Nephron (organoid): ENCODE data around the gene ECHS1.

Experiments
- H3K27ac Mint-ChIP-seq, 3 experiments: 2 replicates each; pipeline ENCODE4 v1.8.0; 2020; ENCODE audit warnings: mixed read lengths in 3 of 3, mild to moderate bottlenecking in 2 of 3, moderate library complexity in 1 of 3
- H3K27me3 Mint-ChIP-seq: 2 replicates; pipeline ENCODE4 v1.8.0; 2021; ENCODE audit warnings: low read depth, mild to moderate bottlenecking, moderate library complexity, mixed read lengths
- H3K36me3 Mint-ChIP-seq: 2 replicates; pipeline ENCODE4 v1.8.0; 2020; ENCODE audit warnings: low read depth, mixed read lengths
- H3K4me1 Mint-ChIP-seq: 2 replicates; pipeline ENCODE4 v1.8.0; 2020; ENCODE audit warnings: mixed read lengths
- H3K4me3 Mint-ChIP-seq, 3 experiments: 2 replicates each; pipeline ENCODE4 v1.8.0; 2020; ENCODE audit warnings: mild to moderate bottlenecking in 3 of 3, mixed read lengths in 3 of 3, moderate library complexity in 2 of 3
- H3K9me3 Mint-ChIP-seq: 2 replicates; pipeline ENCODE4 v1.8.0; 2020; ENCODE audit warnings: mixed read lengths
- CTCF ChIP-seq, 3 experiments: fragments of 200-600 bp; sonication (generic); IDR thresholded peaks; one replicate each; pipeline ENCODE4 v1.5.0; 2021; ENCODE audit warnings: antibody characterized with exemption in 3 of 3; ENCODE audit not compliant: unreplicated experiment in 3 of 3

ECHS1 gene

GRCh38 chr10:133346413-133346812 is 26.7 kb downstream of the ECHS1 start:
- H3K9me3 Mint-ChIP-seq, result peaks cover 5% of the 10 kb centered on the region
- H3K27ac Mint-ChIP-seq, result no peak overlapping the region
- H3K27me3 Mint-ChIP-seq, result peaks cover 27% of the 10 kb centered on the region
- no peaks in the 10 kb centered on the region for H3K4me1 Mint-ChIP-seq
- no peak for TF ChIP-seq CTCF (IDR thresholded peaks at IDR 0.05; ENCODE audit: unreplicated experiment in 3 of 3)
- H3K4me3 Mint-ChIP-seq, result no peak overlapping the region
- H3K36me3 Mint-ChIP-seq, result no peaks in the 10 kb centered on the region

DNA sequence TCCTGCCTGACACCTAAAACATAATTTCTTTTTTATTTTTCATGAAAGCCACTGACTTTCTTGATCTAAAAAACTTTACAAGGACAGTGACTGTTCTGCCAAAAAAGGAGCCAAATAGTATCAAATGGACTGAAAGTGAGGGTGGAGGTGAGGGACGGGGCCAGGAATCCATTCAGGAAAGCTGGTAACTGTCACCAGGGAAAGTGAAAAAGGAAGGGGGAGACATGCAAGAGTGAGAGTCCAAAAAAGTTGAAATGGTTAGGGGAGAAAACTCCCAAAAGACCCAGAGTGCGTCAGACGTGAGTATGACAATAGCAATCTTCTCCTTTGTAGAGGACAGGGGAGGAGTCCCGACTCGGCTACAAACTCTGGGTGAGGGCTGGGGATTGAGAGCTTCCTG is 28.9 kb downstream of the ECHS1 start:
- H3K36me3 Mint-ChIP-seq, result no peaks in the 10 kb centered on the region
- peaks cover 27% of the 10 kb centered on the region for H3K27me3 Mint-ChIP-seq
- no peak overlapping the region for H3K4me3 Mint-ChIP-seq
- H3K4me1 Mint-ChIP-seq, result no peaks in the 10 kb centered on the region
- no peak for TF ChIP-seq CTCF (IDR thresholded peaks at IDR 0.05; ENCODE audit: unreplicated experiment in 3 of 3)
- no peak overlapping the region for H3K27ac Mint-ChIP-seq
- peaks cover 5% of the 10 kb centered on the region for H3K9me3 Mint-ChIP-seq

DNA sequence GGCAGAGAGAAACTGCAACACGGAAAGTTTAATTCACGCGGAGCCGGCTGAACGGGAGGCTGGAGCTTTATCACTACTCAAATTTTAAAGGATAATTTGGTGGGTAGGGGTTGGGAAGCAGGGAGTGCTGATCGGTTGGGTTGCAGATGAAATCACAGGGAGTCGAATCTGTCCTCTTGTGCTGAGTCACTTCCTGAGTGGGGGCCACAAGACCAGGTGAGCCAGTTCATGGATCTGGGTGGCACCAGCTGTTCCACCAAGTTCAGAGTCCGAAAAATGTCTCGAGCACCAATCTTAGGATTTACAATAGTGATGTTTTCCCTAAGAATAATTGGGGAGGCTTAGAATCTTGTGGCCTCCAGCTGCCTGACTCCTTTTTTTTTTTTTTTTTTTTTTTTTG is 29.6 kb downstream of the ECHS1 start:
- peaks cover 27% of the 10 kb centered on the region for H3K27me3 Mint-ChIP-seq
- no peak overlapping the region for H3K4me3 Mint-ChIP-seq
- TF ChIP-seq CTCF (IDR thresholded peaks at IDR 0.05; ENCODE audit: unreplicated experiment in 3 of 3), result no peak
- no peak overlapping the region for H3K27ac Mint-ChIP-seq
- H3K9me3 Mint-ChIP-seq, result peaks cover 5% of the 10 kb centered on the region
- no peaks in the 10 kb centered on the region for H3K4me1 Mint-ChIP-seq
- no peaks in the 10 kb centered on the region for H3K36me3 Mint-ChIP-seq

- Mint-ChIP-seq H3K9me3 (peaks cover 5% of the 10 kb centered on the region), H3K36me3 (no peaks in the 10 kb centered on the region), H3K4me1 (no peaks in the 10 kb centered on the region), H3K27me3 (peaks cover 27% of the 10 kb centered on the region), H3K27ac (no peak overlapping the region), H3K4me3 (no peak overlapping the region)
- TF ChIP-seq CTCF (IDR thresholded peaks at IDR 0.05; ENCODE audit: unreplicated experiment in 3 of 3), result no peak
These were observed 30.2 kb downstream of the ECHS1 start for GRCh38 chr10:133342942-133343341.

DNA sequence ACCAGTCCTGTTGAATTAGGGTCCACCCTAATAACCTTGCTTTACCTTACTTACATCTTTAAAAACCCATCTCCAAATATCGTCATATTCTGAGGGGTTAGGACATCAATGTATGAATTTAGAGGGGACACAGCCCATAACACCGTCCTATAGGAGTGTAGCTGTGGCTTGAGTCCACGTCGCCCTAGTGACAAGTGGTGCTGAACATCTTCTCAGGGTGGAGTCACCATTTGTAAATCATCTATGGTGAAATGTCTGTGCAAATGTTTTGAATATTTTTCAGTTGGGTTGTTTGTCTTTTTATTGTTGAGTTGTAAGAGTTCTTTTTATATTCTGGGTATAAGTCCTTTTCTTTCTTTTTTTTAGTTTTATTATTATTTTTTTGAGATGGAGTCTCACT is 31.2 kb downstream of the ECHS1 start:
- Mint-ChIP-seq H3K27ac (no peak overlapping the region), H3K4me1 (no peaks in the 10 kb centered on the region), H3K9me3 (peaks cover 5% of the 10 kb centered on the region), H3K36me3 (no peaks in the 10 kb centered on the region), H3K27me3 (peaks cover 27% of the 10 kb centered on the region), H3K4me3 (no peak overlapping the region)
- TF ChIP-seq CTCF (IDR thresholded peaks at IDR 0.05; ENCODE audit: unreplicated experiment in 3 of 3), result no peak

GRCh38 chr10:133339708-133340380 is 33.3 kb downstream of the ECHS1 start:
- peaks cover 5% of the 10 kb centered on the region for H3K9me3 Mint-ChIP-seq
- peaks cover 25% of the 10 kb centered on the region for H3K27me3 Mint-ChIP-seq
- no peak overlapping the region for H3K27ac Mint-ChIP-seq
- H3K36me3 Mint-ChIP-seq, result no peaks in the 10 kb centered on the region
- no peak for TF ChIP-seq CTCF (IDR thresholded peaks at IDR 0.05; ENCODE audit: unreplicated experiment in 3 of 3)
- H3K4me1 Mint-ChIP-seq, result no peaks in the 10 kb centered on the region
- no peak overlapping the region for H3K4me3 Mint-ChIP-seq
